ENCODE results near the gene PSMC6. TPM values are rescaled to one million over a fixed set of nuclear protein-coding genes. Genes with fewer than 3 reads are reported as not detected.
"Not testable (repeated sequence)": the region's sequence is repeated elsewhere in the genome, so short reads cannot be mapped to it uniquely, and the experiment has no call there.

Gene PSMC6
- total RNA-seq, 2 donors from 2014 or later, result 123 to 129 TPM

DNA sequence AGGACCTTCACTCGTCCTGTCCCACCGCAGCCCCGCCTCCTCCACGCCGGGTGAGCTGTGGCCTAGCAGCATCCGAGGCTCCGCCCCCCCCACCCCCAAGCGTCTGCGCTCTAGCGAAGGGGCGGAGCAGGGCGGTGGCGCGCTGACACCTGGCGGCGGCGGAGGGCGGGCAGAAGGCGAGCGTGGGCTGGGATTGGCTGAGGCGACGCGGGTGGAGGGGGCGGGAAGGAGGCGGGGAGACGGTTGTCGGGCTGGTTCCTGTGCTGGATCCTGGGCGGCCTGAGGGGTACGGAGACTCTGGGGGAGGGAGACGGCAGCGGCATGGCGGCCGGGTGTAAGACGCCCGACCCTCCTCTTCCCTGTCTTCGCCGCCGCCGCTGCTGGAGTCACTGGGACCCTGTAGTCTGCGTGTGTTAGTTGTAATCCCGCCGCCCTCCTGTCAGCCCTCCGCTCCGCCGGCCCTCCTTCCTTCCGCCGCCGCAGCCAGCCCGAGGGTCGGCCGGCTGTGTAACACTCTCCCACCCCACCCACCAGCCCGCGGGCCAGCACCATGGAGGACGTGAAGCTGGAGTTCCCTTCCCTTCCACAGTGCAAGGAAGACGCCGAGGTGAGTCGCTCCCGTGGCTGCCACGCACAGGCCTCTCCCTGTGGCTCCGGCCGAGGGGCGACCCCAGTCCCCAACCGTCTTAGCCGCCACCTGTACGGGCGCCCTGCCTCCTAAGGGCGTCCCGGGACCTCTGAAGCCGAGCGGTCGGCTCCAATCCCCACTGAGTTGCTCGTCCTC is 23.1 kb downstream of the PSMC6 start, which contains the start of gene STYX:
TSS of gene STYX (plus strand) at position 242 of the 784 bp plus-strand sequence. CDS start at position 551, 309 bp downstream.
- Mint-ChIP-seq H3K36me3 (peaks cover 8% of the 10 kb centered on the region), H3K4me3 (peak within 1 kb of the TSS; percentile 86), H3K27ac (peak within 1 kb of the TSS; percentile 77 to 89), H3K9me3 (no peaks in the 10 kb centered on the region), H3K27me3 (no peaks in the 10 kb centered on the region), H3K4me1 (ENCODE audit: low read depth in 2 of 2) (peaks cover 14 to 15% of the 10 kb centered on the region in 2 donors)
- ATAC-seq, result peak; percentile 99
- DNase-seq (ENCODE audit: low spot score), result peak; percentile 99

DNA sequence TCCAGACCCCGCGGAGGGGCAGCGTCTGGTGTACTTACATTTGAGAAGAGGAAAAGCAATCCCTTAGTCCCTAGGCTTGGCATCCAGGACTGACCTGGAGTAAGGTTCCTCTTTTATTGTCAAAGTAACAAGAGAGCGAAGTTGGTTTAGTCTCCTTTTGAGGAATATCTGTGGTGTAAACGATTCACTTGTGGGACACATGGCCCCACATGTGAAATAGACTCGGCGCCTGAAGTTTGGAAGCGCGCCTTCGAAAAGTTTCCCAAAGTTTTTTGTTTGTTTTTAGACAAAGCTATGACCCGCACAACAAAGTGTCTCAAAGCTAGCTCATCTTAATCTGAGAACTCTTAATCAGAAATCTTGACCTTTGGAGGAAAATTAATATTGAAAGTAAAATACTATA is 23.7 kb downstream of the PSMC6 start:
- H3K9me3 Mint-ChIP-seq, result no peaks in the 10 kb centered on the region
- no peak for DNase-seq (ENCODE audit: low spot score)
- H3K4me3 Mint-ChIP-seq, result peak overlapping the region; percentile 86
- no peak for ATAC-seq
- peak overlapping the region; percentile 77 to 89 for H3K27ac Mint-ChIP-seq
- peaks cover 14 to 15% of the 10 kb centered on the region in 2 donors for H3K4me1 Mint-ChIP-seq (ENCODE audit: low read depth in 2 of 2)
- peaks cover 8% of the 10 kb centered on the region for H3K36me3 Mint-ChIP-seq
- no peaks in the 10 kb centered on the region for H3K27me3 Mint-ChIP-seq

DNA sequence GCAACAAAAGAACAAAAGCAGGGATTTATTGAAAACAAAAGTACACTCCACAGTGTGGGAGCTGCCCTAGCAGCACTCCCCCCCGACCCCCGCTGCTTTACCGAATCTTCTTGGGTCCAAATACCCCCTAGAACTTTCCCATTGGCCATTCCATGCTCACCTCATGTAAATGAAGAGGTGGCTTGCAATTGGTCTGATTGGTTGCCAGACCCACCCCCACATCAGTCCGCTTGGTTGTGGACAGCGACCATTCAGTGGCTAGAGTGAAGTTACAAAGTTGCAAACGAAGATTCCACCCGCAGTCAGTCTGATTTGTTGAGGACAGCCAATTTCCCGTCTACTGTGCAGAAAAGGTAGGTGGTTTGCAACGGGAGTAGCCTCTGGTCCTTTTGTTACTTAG is 26.8 kb downstream of the PSMC6 start:
- H3K9me3 Mint-ChIP-seq, result no peaks in the 10 kb centered on the region
- H3K36me3 Mint-ChIP-seq, result peaks cover 8% of the 10 kb centered on the region
- peak overlapping the region in 1 of 2 donors; percentile 61 for H3K27ac Mint-ChIP-seq
- H3K4me1 Mint-ChIP-seq (ENCODE audit: low read depth in 2 of 2), result peaks cover 28% of the 10 kb centered on the region in 2 donors
- DNase-seq (ENCODE audit: low spot score), result no peak
- ATAC-seq, result no peak
- no peaks in the 10 kb centered on the region for H3K27me3 Mint-ChIP-seq
- no peak overlapping the region for H3K4me3 Mint-ChIP-seq

DNA sequence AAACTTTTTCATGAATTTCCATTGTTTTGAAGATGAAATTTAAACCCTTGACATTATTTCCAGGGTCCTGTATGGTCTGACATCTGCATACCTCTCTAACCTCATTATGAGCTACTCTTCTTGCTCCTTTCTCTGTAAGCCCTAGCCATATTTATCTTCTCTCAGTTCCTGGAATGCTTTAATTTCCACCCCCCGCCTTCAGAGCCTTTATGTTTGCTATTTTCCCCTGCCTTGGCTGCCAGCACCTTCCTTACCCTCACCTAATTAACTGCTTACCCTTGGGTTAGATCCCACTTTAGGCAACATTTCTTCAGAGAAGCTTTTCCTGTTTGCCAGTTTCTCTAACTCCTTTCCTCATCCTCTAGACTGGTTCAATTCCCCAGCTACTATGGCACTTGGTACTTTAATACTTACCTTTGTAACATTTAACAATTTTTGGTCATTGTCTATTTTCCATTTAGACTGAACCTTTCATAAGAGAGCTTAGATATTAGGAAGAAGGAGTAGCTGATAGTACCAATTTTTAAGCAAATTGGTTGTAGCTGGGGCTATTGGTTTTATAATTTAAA is 29.0 kb downstream of the PSMC6 start:
- DNase-seq (ENCODE audit: low spot score) (no peak), ATAC-seq (no peak)
- no peaks in the 10 kb centered on the region for H3K9me3 Mint-ChIP-seq
- H3K27me3 Mint-ChIP-seq, result no peaks in the 10 kb centered on the region
- H3K27ac Mint-ChIP-seq, result no peak overlapping the region
- H3K4me1 Mint-ChIP-seq (ENCODE audit: low read depth in 2 of 2), result peaks cover 26 to 30% of the 10 kb centered on the region in 2 donors
- peaks cover 8% of the 10 kb centered on the region for H3K36me3 Mint-ChIP-seq
- H3K4me3 Mint-ChIP-seq, result no peak overlapping the region

DNA sequence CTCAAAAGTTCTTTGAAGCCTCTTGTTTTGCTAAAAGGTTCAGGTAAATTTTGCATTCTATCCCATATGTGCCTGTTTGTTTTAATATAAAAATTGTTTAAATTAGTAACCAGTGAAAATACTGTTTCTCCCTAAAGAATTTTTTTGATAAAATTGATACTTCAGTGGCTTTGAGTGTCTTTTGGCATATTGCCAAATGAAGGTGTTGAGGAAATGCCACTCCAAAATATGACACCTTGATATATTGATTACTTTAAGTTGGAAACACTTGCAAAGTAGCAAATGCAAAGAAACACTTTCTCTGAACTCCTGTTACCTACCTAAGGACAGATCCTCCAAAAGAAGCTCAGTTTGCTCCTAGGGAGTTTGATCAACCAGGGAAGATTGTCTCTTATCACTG is 31.4 kb downstream of the PSMC6 start:
- ATAC-seq (no peak), DNase-seq (ENCODE audit: low spot score) (no peak)
- Mint-ChIP-seq H3K4me3 (no peak overlapping the region), H3K27me3 (no peaks in the 10 kb centered on the region), H3K27ac (peak overlapping the region in 1 of 2 donors; percentile 64), H3K9me3 (no peaks in the 10 kb centered on the region), H3K4me1 (ENCODE audit: low read depth in 2 of 2) (peaks cover 35 to 37% of the 10 kb centered on the region in 2 donors), H3K36me3 (peaks cover 3% of the 10 kb centered on the region)

DNA sequence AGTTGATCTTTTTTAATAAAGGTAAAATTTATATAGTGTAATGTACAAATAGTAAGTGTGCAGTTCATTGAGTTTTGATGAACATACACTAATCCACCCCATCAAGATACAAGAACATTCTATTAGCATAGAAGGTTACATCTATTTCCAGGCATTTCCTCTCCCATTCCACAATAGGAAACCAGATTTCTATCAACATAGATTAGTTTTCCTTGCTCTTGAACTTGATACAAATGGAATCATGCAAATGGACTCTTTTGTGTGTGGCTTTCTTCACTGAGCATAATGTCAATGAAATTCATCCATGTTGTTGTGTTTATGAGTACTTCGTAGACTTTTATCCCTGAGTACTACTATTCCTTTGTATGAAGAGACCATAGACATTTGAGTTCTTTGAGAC is 33.8 kb downstream of the PSMC6 start:
- DNase-seq (ENCODE audit: low spot score), result no peak
- Mint-ChIP-seq H3K9me3 (no peaks in the 10 kb centered on the region), H3K36me3 (no peaks in the 10 kb centered on the region), H3K4me3 (no peak overlapping the region), H3K4me1 (ENCODE audit: low read depth in 2 of 2) (peaks cover 31 to 32% of the 10 kb centered on the region in 2 donors), H3K27ac (peak overlapping the region; percentile 27 to 99), H3K27me3 (no peaks in the 10 kb centered on the region)
- no peak for ATAC-seq

DNA sequence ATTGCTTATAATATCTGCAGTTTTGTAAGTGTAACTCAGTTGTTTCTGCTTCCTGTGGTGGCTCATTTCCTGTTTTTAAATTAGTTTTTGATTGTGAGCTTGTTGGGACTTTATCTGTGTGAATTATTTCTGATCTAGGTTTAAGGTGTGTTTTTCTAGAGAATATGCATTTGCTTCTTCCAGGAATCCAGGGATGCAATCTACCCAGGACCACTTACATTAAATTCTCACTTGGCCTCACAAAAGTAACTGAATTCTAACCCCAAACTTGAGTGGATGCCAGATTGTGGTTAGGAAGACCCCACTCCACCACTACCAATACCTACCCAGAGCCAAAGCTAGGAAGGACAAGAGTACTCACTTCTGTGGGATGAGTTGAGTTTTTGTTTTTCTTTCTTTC is 34.9 kb downstream of the PSMC6 start:
- DNase-seq (ENCODE audit: low spot score) (no peak), ATAC-seq (peak in 1 of 2 donors; percentile 9)
- Mint-ChIP-seq H3K4me1 (ENCODE audit: low read depth in 2 of 2) (peaks cover 26% of the 10 kb centered on the region in 2 donors), H3K4me3 (peak overlapping the region; percentile 85), H3K36me3 (no peaks in the 10 kb centered on the region), H3K9me3 (no peaks in the 10 kb centered on the region), H3K27ac (peak overlapping the region; percentile 98 to 99), H3K27me3 (no peaks in the 10 kb centered on the region)

DNA sequence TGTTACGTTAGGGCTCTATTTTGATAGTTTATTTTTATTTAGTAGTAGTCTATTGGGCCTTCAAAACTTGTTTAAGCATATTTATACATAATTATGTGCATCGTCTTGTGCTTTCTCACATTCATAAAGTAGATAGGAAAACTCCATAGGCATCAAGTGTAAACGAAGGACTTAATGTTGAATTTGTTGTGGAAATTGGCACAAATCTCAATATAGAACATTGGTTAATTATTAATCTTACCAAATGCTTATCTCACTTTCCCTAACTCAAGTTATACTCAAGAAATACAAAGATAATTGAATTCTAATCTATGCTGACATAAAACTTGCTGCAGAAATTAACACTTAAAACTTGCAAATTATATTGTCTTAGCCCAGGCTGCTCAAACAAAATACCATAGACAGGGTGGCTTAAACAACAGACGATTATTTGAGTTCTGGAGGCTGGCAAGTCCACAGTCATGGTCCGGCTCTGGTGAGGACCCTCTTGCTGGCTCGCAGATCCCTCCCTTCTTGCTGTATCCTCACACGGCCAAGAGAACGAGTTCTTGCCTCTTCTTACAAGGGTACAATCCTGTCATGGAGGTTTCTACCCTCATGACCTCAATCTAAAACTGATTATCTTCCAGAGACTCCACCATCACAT is 41.8 kb downstream of the PSMC6 start:
- H3K27ac Mint-ChIP-seq, result no peak overlapping the region
- H3K36me3 Mint-ChIP-seq, result no peaks in the 10 kb centered on the region
- no peaks in the 10 kb centered on the region for H3K9me3 Mint-ChIP-seq
- peaks cover 0 to 3% of the 10 kb centered on the region in 2 donors for H3K4me1 Mint-ChIP-seq (ENCODE audit: low read depth in 2 of 2)
- no peak overlapping the region for H3K4me3 Mint-ChIP-seq
- H3K27me3 Mint-ChIP-seq, result no peaks in the 10 kb centered on the region
- DNase-seq (ENCODE audit: low spot score) (no peak), ATAC-seq (no peak)

DNA sequence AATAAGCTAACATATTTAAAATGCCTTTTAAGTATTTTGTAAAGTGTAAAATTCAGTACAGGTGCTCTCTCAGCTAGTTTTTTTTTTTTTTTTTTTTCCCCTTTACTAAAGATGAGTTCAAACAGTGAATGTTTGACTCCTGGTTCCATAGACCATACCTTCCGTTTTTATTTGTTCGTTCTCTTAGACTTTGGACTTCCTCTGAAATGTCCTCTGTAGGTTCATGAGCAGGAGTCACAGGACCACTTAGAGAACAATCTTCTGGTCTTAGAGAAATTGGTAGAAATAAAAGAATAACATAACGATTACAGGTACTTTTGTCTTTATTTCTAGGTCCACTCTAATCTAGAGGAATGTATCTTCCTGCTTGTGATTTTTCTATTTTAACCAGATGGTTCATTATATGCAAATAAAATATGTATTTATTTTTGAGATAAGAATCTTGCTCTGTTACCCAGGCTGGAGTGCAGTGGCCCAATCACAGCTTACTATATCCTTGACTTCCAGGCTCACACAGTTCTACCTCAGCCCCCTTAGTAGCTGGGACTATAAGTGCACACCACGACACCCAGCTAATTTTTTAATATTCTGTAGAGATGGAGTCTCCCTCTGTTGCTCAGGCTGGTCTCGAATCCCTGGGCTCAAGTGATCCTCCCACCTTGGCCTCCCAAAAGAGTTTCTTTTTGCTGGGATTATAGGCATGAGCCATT is 48.8 kb downstream of the PSMC6 start:
- ATAC-seq (no peak), DNase-seq (ENCODE audit: low spot score) (no peak)
- Mint-ChIP-seq H3K9me3 (no peaks in the 10 kb centered on the region), H3K27me3 (no peaks in the 10 kb centered on the region), H3K27ac (no peak overlapping the region), H3K4me3 (no peak overlapping the region), H3K36me3 (no peaks in the 10 kb centered on the region), H3K4me1 (ENCODE audit: low read depth in 2 of 2) (no peaks in the 10 kb centered on the region)

DNA sequence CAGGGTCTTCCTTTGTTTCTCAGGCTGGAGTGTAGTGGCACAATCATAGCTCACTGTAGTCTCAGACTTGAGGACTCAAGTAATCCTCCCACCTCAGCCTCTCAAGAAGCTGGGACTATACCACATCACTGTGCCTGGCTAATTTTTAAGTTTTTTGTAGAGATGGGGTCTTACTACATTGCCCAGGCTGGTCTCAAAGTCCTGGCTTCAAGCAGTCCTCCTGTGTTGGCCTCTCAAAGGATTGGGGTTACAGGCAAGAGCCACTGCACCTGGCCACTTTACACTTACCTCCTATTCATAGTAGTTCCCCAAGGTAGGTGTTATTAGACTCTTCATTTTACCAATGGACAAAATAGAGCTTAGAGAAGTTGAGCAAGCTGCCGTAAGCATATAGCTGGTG is 52.1 kb downstream of the PSMC6 start:
- Mint-ChIP-seq H3K4me1 (ENCODE audit: low read depth in 2 of 2) (peaks cover 6 to 8% of the 10 kb centered on the region in 2 donors), H3K4me3 (no peak overlapping the region), H3K27me3 (no peaks in the 10 kb centered on the region), H3K9me3 (no peaks in the 10 kb centered on the region), H3K27ac (no peak overlapping the region), H3K36me3 (peaks cover 4% of the 10 kb centered on the region)
- no peak for DNase-seq (ENCODE audit: low spot score)
- ATAC-seq, result no peak

DNA sequence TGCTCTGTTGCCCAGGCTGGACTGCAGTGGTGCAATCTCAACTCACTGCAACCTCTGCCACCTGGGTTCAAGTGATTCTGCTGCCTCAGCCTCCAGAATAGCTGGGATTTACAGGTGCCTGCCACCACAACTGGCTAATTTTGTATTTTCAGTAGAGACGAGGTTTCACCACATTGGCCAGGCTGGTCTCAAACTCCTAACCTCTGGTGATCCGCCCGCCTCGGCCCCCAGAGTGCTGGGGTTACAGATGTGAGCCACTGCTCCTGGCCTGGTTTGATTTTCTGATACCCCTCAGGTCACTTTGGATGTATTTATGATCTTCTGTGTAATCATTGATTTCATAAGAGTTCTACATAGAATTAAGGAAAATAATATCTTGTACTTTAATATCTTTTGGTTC is 55.9 kb downstream of the PSMC6 start:
- H3K4me3 Mint-ChIP-seq, result peak overlapping the region; percentile 46
- H3K27me3 Mint-ChIP-seq, result not testable (repeated sequence)

DNA sequence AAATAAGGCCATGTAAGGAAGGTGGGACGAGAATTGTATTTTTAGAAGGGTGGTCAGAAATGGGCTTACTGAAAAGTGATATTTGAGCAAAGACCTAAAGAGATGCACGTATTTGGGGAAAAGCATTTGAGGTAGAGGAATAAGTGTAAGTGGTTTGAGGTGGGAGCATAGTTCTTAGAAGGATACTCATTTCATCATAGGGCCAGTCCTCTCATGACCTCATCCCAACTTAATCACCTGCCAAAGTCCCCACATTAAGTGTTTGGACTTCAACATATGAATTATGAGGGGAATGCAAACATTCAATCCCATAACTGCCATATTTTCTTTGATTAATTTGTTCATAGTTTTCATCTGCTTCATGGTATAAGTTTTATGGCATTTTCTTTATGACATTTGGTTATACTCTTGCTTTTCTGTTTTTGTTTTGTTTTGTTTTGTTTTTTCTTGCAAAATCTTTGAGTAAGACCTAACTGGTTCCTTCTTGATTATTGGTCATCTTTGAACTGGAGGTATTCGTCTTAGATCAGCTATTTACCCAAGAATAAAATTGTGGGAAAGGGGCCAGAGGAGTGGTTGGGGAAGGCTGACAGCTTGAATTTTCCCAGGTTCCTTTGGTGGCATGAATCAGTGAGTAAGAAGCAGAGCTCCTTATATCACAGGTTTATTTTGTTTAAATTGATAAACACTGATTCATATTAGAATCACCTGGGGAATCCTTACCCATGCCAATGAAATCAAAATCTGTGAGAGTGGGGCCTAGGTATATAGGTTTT is 60.2 kb downstream of the PSMC6 start:
- H3K27ac Mint-ChIP-seq, result peak overlapping the region in 1 of 2 donors; percentile 23
- ATAC-seq (no peak), DNase-seq (ENCODE audit: low spot score) (no peak)
- peaks cover 22% of the 10 kb centered on the region for H3K36me3 Mint-ChIP-seq
- H3K4me3 Mint-ChIP-seq, result no peak overlapping the region
- no peaks in the 10 kb centered on the region for H3K9me3 Mint-ChIP-seq
- peaks cover 18 to 21% of the 10 kb centered on the region in 2 donors for H3K4me1 Mint-ChIP-seq (ENCODE audit: low read depth in 2 of 2)
- no peaks in the 10 kb centered on the region for H3K27me3 Mint-ChIP-seq

More for the DNA sequence above, 55.9 kb downstream of the PSMC6 start:
- H3K36me3 Mint-ChIP-seq; DNase-seq (ENCODE audit: low spot score); ATAC-seq; H3K9me3 Mint-ChIP-seq: not testable (repeated sequence)
- Mint-ChIP-seq H3K4me1 (ENCODE audit: low read depth in 2 of 2) (peaks cover 12 to 15% of the 10 kb centered on the region in 2 donors), H3K27ac (peak overlapping the region; percentile 27 to 88)

DNA sequence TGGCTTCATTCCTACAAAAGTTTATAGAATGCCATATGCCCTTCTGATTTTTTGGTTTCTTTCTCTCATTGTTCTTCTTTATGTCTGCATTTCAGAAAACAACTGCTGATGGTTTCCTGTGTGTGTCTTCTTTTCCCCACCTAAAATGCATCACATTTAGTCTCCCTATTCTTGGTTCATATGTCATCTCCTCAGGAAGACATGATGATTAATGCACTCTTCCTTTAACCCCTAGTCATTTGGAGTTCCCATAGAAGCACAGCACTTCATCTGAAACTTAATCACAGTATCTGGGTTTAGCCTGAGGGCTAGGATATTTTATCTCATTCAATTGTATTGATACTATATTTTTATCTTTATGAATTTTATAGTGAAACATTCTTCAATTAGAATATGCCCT is 62.9 kb downstream of the PSMC6 start:
- Mint-ChIP-seq H3K4me3 (no peak overlapping the region), H3K9me3 (no peaks in the 10 kb centered on the region), H3K27ac (peak overlapping the region in 1 of 2 donors; percentile 4), H3K27me3 (no peaks in the 10 kb centered on the region), H3K36me3 (peaks cover 26% of the 10 kb centered on the region), H3K4me1 (ENCODE audit: low read depth in 2 of 2) (peaks cover 10 to 13% of the 10 kb centered on the region in 2 donors)
- DNase-seq (ENCODE audit: low spot score) (no peak), ATAC-seq (no peak)
